ENCODE measurements around the gene MSH5.

Gene MSH5

DNA sequence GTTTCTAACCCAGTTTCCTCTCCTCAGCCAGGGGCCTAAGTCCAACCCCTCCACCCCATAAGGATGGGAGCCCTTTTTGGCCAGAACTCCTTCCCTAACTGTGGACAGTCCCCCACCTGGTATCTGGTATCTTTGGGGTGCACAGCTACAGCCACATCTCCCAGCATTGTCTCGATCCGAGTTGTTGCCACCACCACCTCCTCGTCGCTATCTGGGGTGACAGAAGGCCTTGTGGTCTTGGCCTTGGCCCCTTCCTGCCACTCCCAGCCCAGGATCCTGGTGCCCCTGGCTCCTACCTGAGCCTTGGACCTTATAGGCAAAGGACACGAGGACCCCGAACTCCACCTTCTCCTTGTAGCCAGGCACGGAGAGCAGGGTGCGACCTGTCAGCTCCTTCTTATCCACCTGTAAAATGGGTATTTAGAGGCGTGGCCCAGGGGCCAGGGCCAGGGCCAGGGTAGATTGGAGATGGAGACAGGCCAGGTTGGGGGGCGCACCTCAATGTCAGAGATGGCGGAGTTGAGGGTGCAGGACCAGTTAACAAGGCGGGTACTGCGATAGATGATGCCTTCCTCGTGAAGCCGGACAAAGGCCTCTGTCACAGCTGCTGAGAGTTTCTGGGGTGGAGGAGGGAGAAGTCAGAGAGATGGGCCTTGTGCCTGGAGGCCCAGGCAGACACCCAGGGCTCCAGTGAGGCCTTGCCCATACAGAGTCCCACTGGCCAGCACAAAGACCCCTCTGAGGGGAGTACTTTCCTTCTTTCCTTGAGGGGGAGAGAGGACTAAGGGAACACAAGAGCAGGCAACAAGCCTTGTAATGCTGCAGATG is 44.5 kb downstream of the MSH5 start:
- Histone ChIP-seq H3K4me2 (ENCODE audit: low read length) (no peak overlapping the region), H3K9ac (ENCODE audit: low read length) (no peak overlapping the region), H3K9me3 (ENCODE audit: insufficient read depth, low read length) (no peaks in the 10 kb centered on the region), H2AFZ (ENCODE audit: low read depth, low read length) (no peak overlapping the region), H3K27me3 (ENCODE audit: low read depth, low read length) (no peaks in the 10 kb centered on the region), H3K4me1 (ENCODE audit: low read length) (peaks cover 6% of the 10 kb centered on the region), H3K27ac (ENCODE audit: low read length) (no peak overlapping the region), H3K36me3 (replicated peaks; ENCODE audit: low read depth, low read length) (peaks cover 22% of the 10 kb centered on the region), H4K20me1 (ENCODE audit: insufficient read depth, low read length) (no peaks in the 10 kb centered on the region), H3K79me2 (ENCODE audit: low read length) (no peaks in the 10 kb centered on the region; the same call in 1 of the 2 replicates), H3K4me3 (ENCODE audit: low read length) (no peak overlapping the region)
- TF ChIP-seq, protein P1, sequence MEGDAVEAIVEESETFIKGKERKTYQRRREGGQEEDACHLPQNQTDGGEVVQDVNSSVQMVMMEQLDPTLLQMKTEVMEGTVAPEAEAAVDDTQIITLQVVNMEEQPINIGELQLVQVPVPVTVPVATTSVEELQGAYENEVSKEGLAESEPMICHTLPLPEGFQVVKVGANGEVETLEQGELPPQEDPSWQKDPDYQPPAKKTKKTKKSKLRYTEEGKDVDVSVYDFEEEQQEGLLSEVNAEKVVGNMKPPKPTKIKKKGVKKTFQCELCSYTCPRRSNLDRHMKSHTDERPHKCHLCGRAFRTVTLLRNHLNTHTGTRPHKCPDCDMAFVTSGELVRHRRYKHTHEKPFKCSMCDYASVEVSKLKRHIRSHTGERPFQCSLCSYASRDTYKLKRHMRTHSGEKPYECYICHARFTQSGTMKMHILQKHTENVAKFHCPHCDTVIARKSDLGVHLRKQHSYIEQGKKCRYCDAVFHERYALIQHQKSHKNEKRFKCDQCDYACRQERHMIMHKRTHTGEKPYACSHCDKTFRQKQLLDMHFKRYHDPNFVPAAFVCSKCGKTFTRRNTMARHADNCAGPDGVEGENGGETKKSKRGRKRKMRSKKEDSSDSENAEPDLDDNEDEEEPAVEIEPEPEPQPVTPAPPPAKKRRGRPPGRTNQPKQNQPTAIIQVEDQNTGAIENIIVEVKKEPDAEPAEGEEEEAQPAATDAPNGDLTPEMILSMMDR (IDR thresholded peaks at IDR 0.05; ENCODE audit: low read depth, low read length): no peak
- TF ChIP-seq EZH2phosphoT487 (IDR thresholded peaks at IDR 0.05; ENCODE audit: low read depth): no peak

DNA sequence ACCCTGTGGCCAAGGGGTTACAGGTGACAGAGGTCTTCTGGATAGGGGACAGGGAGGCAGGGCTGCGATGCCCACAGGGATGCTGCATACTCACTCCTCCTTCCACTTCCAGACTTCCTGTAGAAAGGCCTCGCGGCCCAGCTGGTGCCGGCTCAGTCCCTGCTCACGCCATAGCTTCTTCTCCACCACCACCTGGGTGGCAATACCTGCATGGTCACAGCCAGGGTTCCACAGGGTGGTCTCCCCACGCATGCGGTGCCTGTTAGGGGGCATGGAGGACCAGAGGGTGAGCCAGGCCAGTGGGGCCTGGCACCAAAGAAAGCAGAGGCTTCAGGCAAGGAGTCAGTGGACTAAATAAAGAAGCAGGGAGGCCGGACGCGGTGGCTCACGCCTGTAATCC is 45.7 kb downstream of the MSH5 start:
- TF ChIP-seq, protein P1 (IDR thresholded peaks at IDR 0.05; ENCODE audit: low read depth, low read length): no peak
- no peak for TF ChIP-seq EZH2phosphoT487 (IDR thresholded peaks at IDR 0.05; ENCODE audit: low read depth)
- no peak overlapping the region for H3K27ac ChIP-seq (ENCODE audit: low read length)
- H3K4me2 ChIP-seq (ENCODE audit: low read length): no peak overlapping the region
- no peaks in the 10 kb centered on the region for H3K9me3 ChIP-seq (ENCODE audit: insufficient read depth, low read length)
- H2AFZ ChIP-seq (ENCODE audit: low read depth, low read length): no peak overlapping the region
- no peaks in the 10 kb centered on the region for H4K20me1 ChIP-seq (ENCODE audit: insufficient read depth, low read length)
- H3K4me1 ChIP-seq (ENCODE audit: low read length): peaks cover 15% of the 10 kb centered on the region
- H3K36me3 ChIP-seq (replicated peaks; ENCODE audit: low read depth, low read length): peaks cover 23% of the 10 kb centered on the region
- H3K27me3 ChIP-seq (ENCODE audit: low read depth, low read length): no peaks in the 10 kb centered on the region
- H3K79me2 ChIP-seq (ENCODE audit: low read length): no peaks in the 10 kb centered on the region; the same call in 1 of the 2 replicates
- no peak overlapping the region for H3K9ac ChIP-seq (ENCODE audit: low read length)
- H3K4me3 ChIP-seq (ENCODE audit: low read length): no peak overlapping the region

DNA sequence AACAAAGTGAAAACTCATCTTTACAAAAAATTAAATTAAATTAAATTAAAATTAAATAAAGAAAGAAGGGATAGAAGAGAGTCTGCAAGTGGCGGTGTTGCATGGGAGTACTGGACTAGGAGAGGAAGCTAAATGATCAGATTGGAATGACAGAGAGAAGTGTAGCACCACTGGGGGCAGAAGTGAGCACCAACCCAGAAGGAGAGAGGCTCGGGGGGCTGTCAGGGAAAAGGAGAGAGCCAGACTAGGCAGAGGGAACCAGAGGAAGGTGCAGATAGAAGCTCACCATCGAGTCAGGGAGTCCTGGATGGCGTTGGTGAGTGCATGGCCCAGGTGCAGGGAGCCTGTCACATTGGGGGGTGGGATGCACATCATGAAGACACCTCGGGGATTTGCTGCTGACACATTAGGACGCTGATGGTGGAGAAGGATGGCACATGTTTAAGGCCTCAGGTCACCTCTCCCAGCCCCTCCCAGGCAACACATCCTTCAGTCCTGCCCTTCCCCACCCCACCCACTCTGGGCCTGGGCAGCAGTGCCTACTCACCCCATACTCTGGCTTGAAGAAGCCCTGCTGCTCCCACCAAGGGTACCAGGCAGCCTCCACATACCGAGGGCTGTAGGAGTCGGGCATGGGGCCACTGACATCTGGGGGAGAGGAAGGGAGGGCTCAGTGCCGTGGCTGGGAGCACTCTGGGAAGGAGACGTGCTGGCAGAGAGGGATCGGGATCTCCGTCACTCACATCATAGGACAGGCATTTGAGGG is 51.7 kb downstream of the MSH5 start:
- Histone ChIP-seq H3K4me3 (ENCODE audit: low read length) (no peak overlapping the region), H3K4me1 (ENCODE audit: low read length) (peaks cover 25% of the 10 kb centered on the region), H2AFZ (ENCODE audit: low read depth, low read length) (no peak overlapping the region), H3K9ac (ENCODE audit: low read length) (no peak overlapping the region), H3K27ac (ENCODE audit: low read length) (no peak overlapping the region), H3K4me2 (ENCODE audit: low read length) (no peak overlapping the region), H3K79me2 (ENCODE audit: low read length) (peaks cover 34% of the 10 kb centered on the region), H4K20me1 (ENCODE audit: insufficient read depth, low read length) (no peaks in the 10 kb centered on the region), H3K36me3 (replicated peaks; ENCODE audit: low read depth, low read length) (peaks cover 5% of the 10 kb centered on the region), H3K9me3 (ENCODE audit: insufficient read depth, low read length) (no peaks in the 10 kb centered on the region), H3K27me3 (ENCODE audit: low read depth, low read length) (no peaks in the 10 kb centered on the region)
- TF ChIP-seq EZH2phosphoT487 (IDR thresholded peaks at IDR 0.05; ENCODE audit: low read depth): no peak
- TF ChIP-seq, protein P1 (IDR thresholded peaks at IDR 0.05; ENCODE audit: low read depth, low read length): peak; percentile 40

DNA sequence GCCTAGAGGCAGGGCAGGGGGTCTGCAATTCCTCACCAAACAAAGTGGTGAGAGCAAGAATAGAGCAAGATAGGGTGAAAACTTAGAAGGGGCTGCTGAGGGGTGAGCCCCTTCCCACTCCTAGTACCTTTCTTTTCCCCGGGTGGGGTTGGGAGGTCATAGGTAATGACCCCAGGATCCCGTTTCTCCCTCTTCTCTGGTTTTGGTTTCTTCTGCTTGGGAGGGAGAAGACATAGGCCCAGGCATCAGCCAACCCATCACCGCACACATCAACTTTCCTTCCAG is 52.2 kb downstream of the MSH5 start:
- Histone ChIP-seq H3K79me2 (ENCODE audit: low read length) (peaks cover 34% of the 10 kb centered on the region), H3K4me1 (ENCODE audit: low read length) (peaks cover 25% of the 10 kb centered on the region), H3K4me2 (ENCODE audit: low read length) (no peak overlapping the region), H3K4me3 (ENCODE audit: low read length) (no peak overlapping the region), H3K9ac (ENCODE audit: low read length) (no peak overlapping the region), H3K27ac (ENCODE audit: low read length) (no peak overlapping the region), H4K20me1 (ENCODE audit: insufficient read depth, low read length) (no peaks in the 10 kb centered on the region), H2AFZ (ENCODE audit: low read depth, low read length) (no peak overlapping the region), H3K9me3 (ENCODE audit: insufficient read depth, low read length) (no peaks in the 10 kb centered on the region), H3K27me3 (ENCODE audit: low read depth, low read length) (no peaks in the 10 kb centered on the region), H3K36me3 (replicated peaks; ENCODE audit: low read depth, low read length) (peaks cover 5% of the 10 kb centered on the region)
- no peak for TF ChIP-seq EZH2phosphoT487 (IDR thresholded peaks at IDR 0.05; ENCODE audit: low read depth)
- TF ChIP-seq, protein P1 (IDR thresholded peaks at IDR 0.05; ENCODE audit: low read depth, low read length): no peak

Measured in OCI-LY3 (cell line).